ENCODE data around the gene TST. TPM values are rescaled to one million over a fixed set of nuclear protein-coding genes. Genes with fewer than 3 reads are reported as not detected.

TST gene
- total and polyA plus RNA-seq, 10 of the 15 experiments (the other 5 are each of a cell fraction or from before 2014, with no cell fraction given) = 2.4 to 24.6 (median 10.4) TPM

DNA sequence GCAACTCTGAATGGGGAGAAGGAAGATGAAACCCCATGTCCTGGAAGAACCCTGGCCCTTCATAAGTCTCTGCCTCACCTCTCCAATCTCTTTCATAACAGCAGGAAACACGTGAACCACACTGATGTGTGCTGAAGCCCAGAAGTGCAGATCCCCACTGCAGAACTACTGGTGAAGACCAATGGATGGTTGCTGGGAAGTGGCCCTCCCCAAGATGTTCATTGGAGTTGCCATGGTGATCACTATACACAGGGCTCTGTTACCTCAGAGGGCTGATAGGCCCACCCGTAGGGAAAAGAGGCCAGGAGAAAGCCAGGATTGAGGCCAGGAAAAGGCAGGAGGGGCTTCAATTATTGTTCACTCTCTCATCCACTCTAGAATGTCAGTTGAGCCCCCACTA lies 11.6 kb downstream of the TST start:
- TF ChIP-seq, protein P1, sequence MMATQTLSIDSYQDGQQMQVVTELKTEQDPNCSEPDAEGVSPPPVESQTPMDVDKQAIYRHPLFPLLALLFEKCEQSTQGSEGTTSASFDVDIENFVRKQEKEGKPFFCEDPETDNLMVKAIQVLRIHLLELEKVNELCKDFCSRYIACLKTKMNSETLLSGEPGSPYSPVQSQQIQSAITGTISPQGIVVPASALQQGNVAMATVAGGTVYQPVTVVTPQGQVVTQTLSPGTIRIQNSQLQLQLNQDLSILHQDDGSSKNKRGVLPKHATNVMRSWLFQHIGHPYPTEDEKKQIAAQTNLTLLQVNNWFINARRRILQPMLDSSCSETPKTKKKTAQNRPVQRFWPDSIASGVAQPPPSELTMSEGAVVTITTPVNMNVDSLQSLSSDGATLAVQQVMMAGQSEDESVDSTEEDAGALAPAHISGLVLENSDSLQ (IDR thresholded peaks at IDR 0.05) = no peak
- TF ChIP-seq NR2C1 (IDR thresholded peaks at IDR 0.05) = no peak
- no peak for TF ChIP-seq STAT3 (IDR thresholded peaks at IDR 0.05; ENCODE audit: low read depth, low read length)
- TF ChIP-seq KLF5 (IDR thresholded peaks at IDR 0.05; ENCODE audit: partially characterized antibody) = no peak
- TF ChIP-seq RCOR1 (conservative IDR thresholded peaks at IDR 0.05; ENCODE audit: low read depth, low read length) = no peak
- TF ChIP-seq ZNF217 (IDR thresholded peaks at IDR 0.05) = no peak
- no peak for TF ChIP-seq YBX1 (IDR thresholded peaks at IDR 0.05)
- no peak for TF ChIP-seq NFYA (IDR thresholded peaks at IDR 0.05; ENCODE audit: borderline replicate concordance, low read depth, low read length)
- TF ChIP-seq, protein P2, sequence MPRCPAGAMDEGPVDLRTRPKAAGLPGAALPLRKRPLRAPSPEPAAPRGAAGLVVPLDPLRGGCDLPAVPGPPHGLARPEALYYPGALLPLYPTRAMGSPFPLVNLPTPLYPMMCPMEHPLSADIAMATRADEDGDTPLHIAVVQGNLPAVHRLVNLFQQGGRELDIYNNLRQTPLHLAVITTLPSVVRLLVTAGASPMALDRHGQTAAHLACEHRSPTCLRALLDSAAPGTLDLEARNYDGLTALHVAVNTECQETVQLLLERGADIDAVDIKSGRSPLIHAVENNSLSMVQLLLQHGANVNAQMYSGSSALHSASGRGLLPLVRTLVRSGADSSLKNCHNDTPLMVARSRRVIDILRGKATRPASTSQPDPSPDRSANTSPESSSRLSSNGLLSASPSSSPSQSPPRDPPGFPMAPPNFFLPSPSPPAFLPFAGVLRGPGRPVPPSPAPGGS (IDR thresholded peaks at IDR 0.05; ENCODE audit: borderline replicate concordance, insufficient read depth, low read depth, low read length, poor library complexity, severe bottlenecking) = no peak
- TF ChIP-seq IRF4 (IDR thresholded peaks at IDR 0.05; ENCODE audit: low read depth, low read length) = no peak
- TF ChIP-seq TAF1 (IDR thresholded peaks at IDR 0.05; ENCODE audit: borderline replicate concordance, low read depth, low read length) = no peak
- TF ChIP-seq BACH1 (IDR thresholded peaks at IDR 0.05; ENCODE audit: borderline replicate concordance) = no peak

More for the DNA sequence above, 11.6 kb downstream of the TST start:
- ChIA-PET POLR2A (interaction anchor here (0.6 kb wide), 1 partner anchor 20 kb away, joined by 4 read pairs; no protein-coding TSS in a partner anchor), SMC1A (ENCODE audit: uncharacterized antibody, unreplicated experiment) (no interaction called here), RAD21 (ENCODE audit: unreplicated experiment) (no interaction called here), CTCF (interaction anchor here (1.2 to 2.2 kb wide), 2 partner anchors 30 to 37 kb away, joined by 3 to 7 read pairs; no protein-coding TSS in a partner anchor)
- FAIRE-seq = no peak
- no peak for DNase-seq (ENCODE audit: low read depth, low spot score)
- Histone ChIP-seq H3K4me2 (ENCODE audit: control insufficient read depth, insufficient read depth) (no peak overlapping the region), H3K79me2 (ENCODE audit: control insufficient read depth, insufficient read depth, low read length) (no peaks in the 10 kb centered on the region), H2AFZ (ENCODE audit: control insufficient read depth, low read depth, low read length) (no peak overlapping the region), H3K4me1 (ENCODE audit: control insufficient read depth, insufficient read depth, low read length) (no peaks in the 10 kb centered on the region), H3K4me3 (no peak overlapping the region), H3K9ac (ENCODE audit: control insufficient read depth, insufficient read depth, low read length) (no peak overlapping the region), H3K27ac (ENCODE audit: control insufficient read depth, insufficient read depth) (no peak overlapping the region), H3K9me3 (replicated peaks; ENCODE audit: control insufficient read depth, insufficient read depth, low read length) (no peaks in the 10 kb centered on the region; the same call in 2 of the 3 replicates), H3K36me3 (ENCODE audit: control insufficient read depth in 2 of 2, insufficient read depth in 2 of 2, low read length in 1 of 2) (no peaks in the 10 kb centered on the region), H4K20me1 (ENCODE audit: control insufficient read depth, insufficient read depth) (no peaks in the 10 kb centered on the region; the same call in 1 of the 2 replicates), H3K27me3 (replicated peaks in 1 of 2; ENCODE audit: control insufficient read depth in 2 of 2, insufficient read depth in 2 of 2, low read length in 1 of 2) (peaks cover 0 to 4% of the 10 kb centered on the region in 2 experiments; a peak in 2 of 4 replicates)
- intact Hi-C loops (cut with micrococcal nuclease; ENCODE audit: unreplicated experiment) = no loop called here
- in situ Hi-C loops (cut with MboI) = no loop called here
- ATAC-seq = no peak
- 0% methylated on average over 2 of the region's 2 CpGs for WGBS (ENCODE audit: insufficient coverage, insufficient replicate concordance, low lambda C conversion rate, missing lambda C conversion rate)
- no TSS peak for BruUV-seq (replicated peaks)
